Panc1 (cell line): Measurements from ENCODE around the gene ZNF608.

Experiments
- POLR2AphosphoS5 ChIP-seq: IDR thresholded peaks from 2 replicates; pipeline ENCODE4 v1.6.1; 2012; ENCODE audit warnings: mild to moderate bottlenecking, low read depth, low read length, moderate library complexity
- TF ChIP-seq, protein P1 (sequence below): fragments of 450-650 bp; IDR thresholded peaks from 2 replicates; pipeline ENCODE4 v1.5.1; 2017; ENCODE audit warnings: mild to moderate bottlenecking

DNA sequence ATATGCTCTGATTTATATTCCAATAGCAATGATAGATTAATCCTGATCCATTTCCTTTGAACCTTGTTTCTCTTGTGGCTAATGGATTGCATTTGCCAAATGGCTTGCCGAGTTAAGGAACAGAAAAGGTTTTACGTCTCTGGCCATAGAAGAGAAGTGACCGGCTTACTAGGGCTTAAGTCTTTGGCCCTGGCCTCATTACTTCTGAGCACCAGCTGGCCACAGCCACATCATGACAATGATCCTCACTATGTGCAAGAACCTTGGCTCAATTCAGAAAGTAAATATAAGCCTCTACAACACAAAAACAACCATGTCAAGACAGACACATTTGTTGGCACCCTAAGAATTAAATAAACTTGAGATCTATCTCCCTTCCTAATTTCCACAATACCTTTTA, 46.1 kb downstream of the ZNF608 start:
- no peak for TF ChIP-seq POLR2AphosphoS5
- TF ChIP-seq, protein P1, sequence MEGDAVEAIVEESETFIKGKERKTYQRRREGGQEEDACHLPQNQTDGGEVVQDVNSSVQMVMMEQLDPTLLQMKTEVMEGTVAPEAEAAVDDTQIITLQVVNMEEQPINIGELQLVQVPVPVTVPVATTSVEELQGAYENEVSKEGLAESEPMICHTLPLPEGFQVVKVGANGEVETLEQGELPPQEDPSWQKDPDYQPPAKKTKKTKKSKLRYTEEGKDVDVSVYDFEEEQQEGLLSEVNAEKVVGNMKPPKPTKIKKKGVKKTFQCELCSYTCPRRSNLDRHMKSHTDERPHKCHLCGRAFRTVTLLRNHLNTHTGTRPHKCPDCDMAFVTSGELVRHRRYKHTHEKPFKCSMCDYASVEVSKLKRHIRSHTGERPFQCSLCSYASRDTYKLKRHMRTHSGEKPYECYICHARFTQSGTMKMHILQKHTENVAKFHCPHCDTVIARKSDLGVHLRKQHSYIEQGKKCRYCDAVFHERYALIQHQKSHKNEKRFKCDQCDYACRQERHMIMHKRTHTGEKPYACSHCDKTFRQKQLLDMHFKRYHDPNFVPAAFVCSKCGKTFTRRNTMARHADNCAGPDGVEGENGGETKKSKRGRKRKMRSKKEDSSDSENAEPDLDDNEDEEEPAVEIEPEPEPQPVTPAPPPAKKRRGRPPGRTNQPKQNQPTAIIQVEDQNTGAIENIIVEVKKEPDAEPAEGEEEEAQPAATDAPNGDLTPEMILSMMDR, result no peak
